Stimulated activated CD4-positive, alpha-beta T cell treated with anti-CD3 and anti-CD28 coated beads, Interleukin-1b, Interleukin-23, amount 100 ng/mL, for 48 hours (primary cell): Measurements from ENCODE around the gene PARN.
A peak's percentile ranks its signal among the peaks of the same experiment; 100 is the strongest.

ENCODE experiments used
- DNase-seq: peaks from one replicate; pipeline ENCODE4 v3.0.0-alpha.2; 2020

Gene PARN

DNA sequence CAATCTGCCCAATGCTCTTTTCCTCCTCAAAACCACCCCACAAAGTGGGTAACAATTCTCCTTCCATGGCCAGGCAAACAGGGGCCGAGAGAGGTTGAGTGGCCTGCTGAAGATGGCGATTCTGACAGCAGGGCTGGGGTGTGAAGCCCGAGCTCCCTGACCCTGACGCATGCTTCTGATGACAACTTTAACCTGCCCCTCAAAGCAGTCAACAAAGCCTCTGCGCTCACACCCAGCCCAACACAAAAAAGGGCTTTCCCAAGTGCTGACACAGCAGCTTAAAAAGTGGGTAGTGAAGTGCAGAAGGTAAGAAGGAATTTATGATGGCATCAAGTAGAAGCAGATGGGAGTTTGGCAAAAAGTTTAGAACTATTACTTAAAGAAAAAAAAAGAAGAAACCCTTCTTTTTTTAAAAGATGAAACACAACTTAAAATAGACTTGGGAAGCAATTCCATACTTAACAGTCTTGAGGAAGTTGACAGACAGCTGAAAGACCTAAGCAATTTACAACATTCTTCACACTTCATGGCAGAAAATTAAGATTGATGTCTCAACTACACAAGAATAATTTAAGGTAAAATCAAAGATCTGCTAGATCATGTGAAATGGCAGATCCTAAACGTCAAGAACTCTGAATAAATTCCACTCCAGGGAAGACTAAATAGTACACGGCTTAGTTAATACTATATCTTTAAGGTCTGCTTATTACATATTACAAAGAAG is 133.9 kb downstream of the PARN start:
- DNase-seq: no peak

DNA sequence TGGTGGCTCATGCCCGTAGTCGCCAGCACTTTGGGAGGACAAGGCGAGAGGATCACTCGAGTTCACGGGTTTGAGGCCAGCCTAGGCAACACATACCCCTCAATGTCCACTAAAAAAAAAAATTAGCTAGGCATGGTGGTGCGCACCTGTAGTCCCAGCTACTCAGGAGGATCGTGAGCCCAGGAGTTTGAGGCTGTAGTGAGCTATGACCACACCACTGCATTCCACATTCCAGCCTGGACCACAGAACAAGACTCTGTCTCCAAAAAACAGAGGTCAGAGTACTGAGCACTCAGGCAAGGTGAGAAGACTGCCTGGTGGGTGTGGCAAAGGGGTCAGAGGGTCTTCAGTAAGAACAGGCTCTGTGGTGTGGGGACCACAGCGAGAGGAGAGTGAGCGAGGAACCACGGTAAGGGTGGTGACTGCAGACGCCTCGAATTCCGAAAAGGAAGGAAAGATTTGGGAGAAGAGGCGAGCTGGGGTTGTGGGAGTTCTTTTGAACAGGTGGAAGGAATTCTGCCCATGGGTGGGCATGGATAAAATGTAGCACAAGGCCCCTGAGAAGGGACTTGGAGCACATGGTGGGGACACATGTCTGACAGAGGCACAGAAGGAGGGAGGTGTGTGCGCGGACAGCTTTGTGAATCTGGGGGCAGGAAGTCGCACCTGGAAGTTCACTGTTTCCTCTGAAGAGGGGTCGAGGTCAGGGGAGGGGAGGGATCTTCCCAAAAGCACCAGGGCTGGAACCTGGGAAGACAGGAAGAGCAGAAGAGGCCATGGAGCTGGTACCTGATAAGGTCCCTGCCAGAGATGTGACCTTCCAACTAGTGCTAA is 134.6 kb downstream of the PARN start:
- no peak for DNase-seq

DNA sequence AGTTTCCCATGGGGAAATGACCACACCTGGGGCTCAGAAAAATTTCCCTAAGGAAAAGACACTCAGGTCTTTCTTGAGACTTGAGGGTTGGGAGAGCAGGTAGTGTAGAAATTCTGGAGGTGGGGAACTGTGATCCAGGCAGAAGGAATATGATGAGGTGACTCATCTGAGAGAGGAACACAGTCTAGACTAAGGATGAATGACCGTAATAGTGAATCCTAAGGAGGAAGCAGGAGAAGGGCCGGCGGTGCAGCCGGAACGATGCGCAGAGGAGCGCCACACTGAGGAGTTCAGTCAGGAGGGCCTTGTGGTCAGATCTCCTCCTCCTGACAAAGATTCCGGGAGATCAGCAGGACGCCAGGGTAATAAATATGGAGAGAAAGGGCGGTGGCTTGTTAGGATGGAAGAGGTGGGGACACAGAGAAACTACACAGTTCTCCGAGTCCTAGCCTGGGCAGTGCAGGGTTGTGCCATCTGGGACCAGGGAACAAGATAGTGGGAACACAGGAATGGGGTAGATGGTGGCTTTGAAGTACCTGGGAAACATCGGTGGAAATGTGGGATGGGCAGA is 135.6 kb downstream of the PARN start:
- no peak for DNase-seq

DNA sequence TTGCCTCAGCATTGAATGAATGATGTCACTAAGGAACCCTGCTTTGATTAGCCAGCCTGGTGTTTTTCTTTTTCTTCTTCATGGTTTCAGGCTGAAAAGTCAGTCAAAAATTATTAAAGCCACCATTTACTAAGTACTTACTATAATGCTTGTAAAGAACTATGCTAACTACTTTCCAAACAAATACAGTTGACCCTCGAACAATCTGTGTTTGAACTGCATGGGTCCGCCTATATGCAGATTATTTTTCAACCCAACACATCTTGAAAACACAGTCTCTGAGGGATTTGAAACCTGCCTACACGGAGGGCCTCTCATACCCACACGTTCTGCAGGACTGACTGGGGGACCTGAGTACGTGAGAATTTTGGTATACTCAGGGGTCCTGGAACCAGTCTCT is 136.3 kb downstream of the PARN start:
- DNase-seq: no peak

- DNase-seq: no peak
Measured at GRCh38 chr16:14492614-14493013, 137.4 kb downstream of the PARN start.

GRCh38 chr16:14491861-14492529 is 138.1 kb downstream of the PARN start:
- DNase-seq: no peak

DNA sequence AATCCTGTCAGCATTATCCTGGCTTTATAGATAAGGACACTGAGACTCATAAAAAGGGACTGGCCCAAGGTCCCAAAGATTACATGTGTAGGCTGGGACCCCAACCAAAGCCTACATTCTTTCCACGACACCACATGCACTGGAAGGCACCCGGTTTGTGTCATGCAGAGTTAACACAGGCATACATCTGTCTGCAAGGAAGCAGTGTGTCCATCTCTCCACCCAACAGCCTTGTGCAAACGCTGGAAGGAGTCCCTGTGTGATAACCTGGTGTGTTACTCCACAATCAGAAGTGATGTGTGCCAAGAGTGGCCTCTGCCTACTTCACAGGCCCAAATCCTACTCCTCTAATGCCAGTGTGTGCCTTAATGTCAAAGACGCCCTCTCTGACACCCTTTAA is 139.8 kb downstream of the PARN start:
- DNase-seq: no peak

- DNase-seq: peak; percentile 3
Measured at GRCh38 chr16:14489460-14489859, 140.6 kb downstream of the PARN start.

- no peak for DNase-seq
Measured at GRCh38 chr16:14487579-14487978, 142.5 kb downstream of the PARN start.

- no peak for DNase-seq
Measured at GRCh38 chr16:14486520-14487303, 143.3 kb downstream of the PARN start.

DNA sequence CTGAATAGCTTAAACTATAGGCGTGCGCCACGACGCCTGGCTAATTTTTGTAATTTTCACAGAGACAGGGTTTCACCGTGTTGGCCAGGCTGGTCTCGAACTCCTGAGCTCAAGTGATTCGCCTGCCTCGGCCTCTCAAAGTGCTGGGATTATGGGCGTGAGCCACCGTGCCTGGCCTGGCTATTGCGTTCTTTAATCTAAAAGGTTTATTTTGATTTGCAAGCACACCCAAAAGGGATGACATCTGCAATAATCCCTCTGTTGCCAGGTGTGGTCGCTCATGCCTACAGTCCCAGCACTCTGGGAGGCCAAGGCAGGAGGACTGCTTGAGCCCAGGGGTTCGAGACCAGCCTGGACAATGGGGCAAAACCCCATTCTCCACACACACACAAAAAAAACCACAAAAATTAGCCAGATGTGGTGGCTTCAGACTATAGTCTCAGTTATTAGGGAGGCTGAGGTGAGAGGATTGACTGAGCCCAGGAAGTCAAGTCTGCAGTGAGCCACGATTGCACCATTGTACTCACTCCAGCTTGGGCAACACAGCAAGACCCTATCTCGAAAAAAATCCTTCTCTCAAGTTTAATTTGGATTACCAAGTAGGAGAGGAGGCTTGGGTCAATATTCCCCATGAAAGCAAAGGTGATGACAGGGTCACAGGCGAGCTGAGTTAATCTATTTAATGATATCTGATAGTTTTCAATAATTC is 144.1 kb downstream of the PARN start:
- DNase-seq: no peak

DNA sequence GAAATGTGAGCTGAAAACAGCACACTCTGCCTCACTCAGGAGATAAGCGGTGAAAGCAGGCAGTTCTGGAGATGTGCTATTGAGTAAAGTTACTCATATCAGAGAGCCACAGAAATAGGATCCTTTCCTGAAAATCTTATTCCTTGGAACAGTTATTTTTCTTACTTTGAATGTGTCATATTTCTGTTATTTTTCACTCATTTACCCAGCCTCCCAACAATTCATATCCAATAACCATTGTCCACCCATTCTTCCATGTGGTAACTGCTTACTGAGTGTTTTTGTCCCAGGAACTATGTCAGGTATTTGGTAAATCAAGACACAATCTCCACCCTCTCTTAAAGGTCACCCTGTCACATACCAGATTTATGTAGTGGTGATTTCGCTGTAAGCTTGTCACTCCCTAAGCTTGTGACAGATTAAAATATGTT is 144.9 kb downstream of the PARN start:
- DNase-seq: no peak

GRCh38 chr16:14483819-14484385 is 146.2 kb downstream of the PARN start:
- DNase-seq: no peak

GRCh38 chr16:14476183-14476582 is 153.9 kb downstream of the PARN start:
- DNase-seq: no peak

DNA sequence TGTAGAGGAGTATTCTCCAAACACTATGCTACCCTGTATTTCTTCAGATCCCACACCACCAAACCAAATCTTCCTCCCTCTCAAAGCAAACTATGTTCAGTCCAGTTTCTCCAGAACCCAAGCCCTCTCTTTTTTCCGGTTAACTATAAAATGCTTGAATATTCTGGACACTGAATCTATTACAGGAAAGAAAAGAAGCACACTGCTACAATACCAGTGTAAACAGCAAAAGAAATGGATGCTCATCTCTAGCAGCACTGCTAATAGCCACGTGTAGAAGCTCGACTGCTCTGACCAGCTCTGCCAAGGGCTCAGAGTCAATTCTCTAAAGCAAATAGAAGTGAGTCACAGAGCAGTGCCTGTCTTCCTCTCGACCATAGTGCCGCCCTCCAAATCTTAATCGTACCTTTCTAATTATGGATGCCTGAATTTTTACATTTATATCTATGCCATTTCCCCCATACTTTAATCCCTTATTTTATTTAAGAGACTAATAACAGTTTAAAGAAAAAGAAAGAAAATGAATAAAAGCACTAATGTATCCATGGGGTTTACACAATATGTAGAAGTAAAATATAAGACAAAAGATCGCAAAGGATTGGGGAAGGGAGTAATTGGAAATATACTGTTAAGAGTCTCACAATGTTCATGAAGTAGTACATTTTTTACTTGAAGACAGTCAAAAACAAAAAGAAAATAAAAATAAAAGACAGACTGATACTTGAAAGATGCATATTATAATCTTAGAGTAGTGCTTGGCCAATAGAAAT is 154.5 kb downstream of the PARN start:
- DNase-seq: no peak

DNA sequence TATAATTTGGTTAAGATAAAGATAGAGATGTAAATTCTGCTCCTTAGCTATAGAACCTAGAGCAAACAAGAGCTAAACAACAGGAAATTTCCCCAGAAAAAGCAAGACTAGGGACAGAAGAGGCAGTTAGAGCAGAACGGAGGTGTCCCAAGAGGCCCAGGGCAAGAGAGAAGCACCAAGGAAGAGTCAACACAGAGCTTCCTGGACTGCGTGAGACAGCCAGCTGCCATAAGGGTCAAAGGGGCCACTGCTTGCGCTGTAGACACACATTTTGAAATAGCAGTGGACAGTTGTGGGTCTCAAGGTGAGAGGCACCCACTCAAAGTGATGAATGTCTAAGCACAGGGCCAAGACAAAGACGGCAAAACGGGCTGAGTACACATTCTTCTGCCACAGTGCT is 156.6 kb downstream of the PARN start:
- DNase-seq: no peak

GRCh38 chr16:14472357-14472756 is 157.7 kb downstream of the PARN start:
- no peak for DNase-seq

GRCh38 chr16:14470788-14471187 is 159.3 kb downstream of the PARN start:
- DNase-seq: no peak

GRCh38 chr16:14465799-14466198 is 164.3 kb downstream of the PARN start:
- no peak for DNase-seq

- no peak for DNase-seq
Measured at GRCh38 chr16:14464796-14465195, 165.3 kb downstream of the PARN start.

- DNase-seq: no peak
Measured at GRCh38 chr16:14464192-14464591, 165.9 kb downstream of the PARN start.
